Upper lobe of left lung (tissue), 6 donors: ENCODE measurements around the gene BCL7A. TPM values are rescaled to one million over a fixed set of nuclear protein-coding genes. Genes with fewer than 3 reads are reported as not detected.

Experiments
- ATAC-seq, 2 donors: fragments of 200-7000 bp; cut with Tn5 transposase; one replicate each; pipeline ENCODE4 v1.9.1; 2022; ENCODE audit warnings: mild to moderate bottlenecking in 2 of 2, moderate library complexity in 2 of 2; ENCODE audit not compliant: low FRiP score in 2 of 2
- DNase-seq, 2 donors: peaks; one replicate each; pipeline ENCODE4 v3.0.0-alpha.2; 2019 to 2020
- H3K27ac ChIP-seq, 4 donors: fragments of 200-600 bp; sonication (generic); one replicate each; pipeline ENCODE4 v1.5.1; 2016 to 2019
- H3K27me3 ChIP-seq, 4 donors: fragments of 200-600 bp; sonication (generic); one replicate each; pipeline ENCODE4 v1.5.1; 2017 to 2019
- H3K36me3 ChIP-seq, 4 donors: fragments of 200-600 bp; sonication (generic); one replicate each; pipeline ENCODE4 v1.5.1; 2016 to 2019
- H3K4me1 ChIP-seq, 4 donors: fragments of 200-600 bp; sonication (generic); one replicate each; pipeline ENCODE4 v1.5.1; 2018 to 2019
- H3K4me3 ChIP-seq, 4 donors: fragments of 200-600 bp; sonication (generic); one replicate each; pipeline ENCODE4 v1.5.1; 2017 to 2019; ENCODE audit warnings: mild to moderate bottlenecking in 2 of 4, moderate library complexity in 1 of 4
- H3K9me3 ChIP-seq, 4 donors: fragments of 200-600 bp; sonication (generic); one replicate each; pipeline ENCODE4 v1.5.1; 2018 to 2019
- CTCF ChIP-seq, 6 experiments: fragments of 450-650 bp in 4 of 6; fragments of 200-600 bp in 2 of 6; sonication (generic) in 2 of 6; IDR thresholded peaks; one replicate each; pipeline ENCODE4 v1.5.1; 2016 to 2019; ENCODE audit warnings: antibody characterized with exemption in 6 of 6
- EP300 ChIP-seq, 4 donors: sonication (generic); formaldehyde crosslinking; IDR thresholded peaks; one replicate each; pipeline ENCODE4 v1.5.1; 2017; ENCODE audit warnings: antibody characterized with exemption in 4 of 4, control low read depth in 2 of 4
- POLR2A ChIP-seq, 4 donors: fragments of 450-650 bp; IDR thresholded peaks; one replicate each; pipeline ENCODE4 v1.5.1; 2016 to 2017; ENCODE audit warnings: antibody characterized with exemption in 4 of 4, mild to moderate bottlenecking in 2 of 4
- POLR2AphosphoS5 ChIP-seq, 2 donors: sonication (generic); formaldehyde crosslinking; IDR thresholded peaks; one replicate each; pipeline ENCODE4 v1.5.1; 2017; ENCODE audit warnings: antibody characterized with exemption in 2 of 2
- WGBS, 2 donors: methylation state at CpG; one replicate each; pipeline ENCODE4 v1.1.5; 2017 to 2018; 5-methylcytosine and 5-hydroxymethylcytosine counted together
- total RNA-seq, 6 donors: library from RNA; depleted of rRNA in 4 of 6; stranded (reverse); fragments of >200 nt in 4 of 6; gene quantifications; one replicate each; pipeline versions ENCODE4 v1.1.0 to v1.2.1, GENCODE V29; 2016 to 2021
- donor health status: DM: no; HTN: no; CAD: no; lungs with moderate emphysema.
- donor health status: DM: no; HTN: yes; CAD: no; lungs with severe emphysema.

Gene BCL7A
- total RNA-seq, 6 donors from 2014 or later = 4.9 to 14.6 (median 12.7) TPM

GRCh38 chr12:122079033-122079531 is 57.4 kb downstream of the BCL7A start:
- Histone ChIP-seq H3K27ac (peak overlapping the region; percentile 80 to 90 (median 88)), H3K4me3 (peak overlapping the region; percentile 48 to 89 (median 74)), H3K36me3 (peaks cover 0 to 6% (median under 1%) of the 10 kb centered on the region in 4 donors), H3K4me1 (peaks cover 37 to 57% (median 45%) of the 10 kb centered on the region in 4 donors), H3K27me3 (no peaks in the 10 kb centered on the region), H3K9me3 (no peaks in the 10 kb centered on the region)
- DNase-seq (peak in 1 of 2 donors; percentile 51), ATAC-seq (no peak)
- 0% methylated on average over 8 to 19 of the region's 38 CpGs for WGBS, 2 donors
- TF ChIP-seq EP300 (IDR thresholded peaks at IDR 0.05) (no peak), POLR2A (IDR thresholded peaks at IDR 0.05) (no peak), CTCF (IDR thresholded peaks at IDR 0.05) (no peak), POLR2AphosphoS5 (IDR thresholded peaks at IDR 0.05) (no peak)

- Histone ChIP-seq H3K9me3 (no peaks in the 10 kb centered on the region), H3K36me3 (peaks cover 0 to 11% (median 3%) of the 10 kb centered on the region in 4 donors), H3K4me3 (peak overlapping the region; percentile 48 to 89 (median 74)), H3K27ac (peak overlapping the region; percentile 80 to 90 (median 88)), H3K27me3 (no peaks in the 10 kb centered on the region), H3K4me1 (peaks cover 37 to 62% (median 45%) of the 10 kb centered on the region in 4 donors)
- 0 to 1% methylated on average over 4 to 13 of the region's 13 CpGs for WGBS, 2 donors
- DNase-seq (peak in 1 of 2 donors; percentile 39), ATAC-seq (no peak)
- TF ChIP-seq POLR2A (IDR thresholded peaks at IDR 0.05) (no peak), POLR2AphosphoS5 (IDR thresholded peaks at IDR 0.05) (no peak), CTCF (IDR thresholded peaks at IDR 0.05) (no peak), EP300 (IDR thresholded peaks at IDR 0.05) (no peak)
These were observed 57.9 kb downstream of the BCL7A start for GRCh38 chr12:122079532-122080081.

- WGBS, 2 donors = 8 to 12% methylated on average over 18 of the region's 18 CpGs
- H3K4me3 ChIP-seq = peak overlapping the region; percentile 48 to 89 (median 74)
- ATAC-seq (peak; percentile 52 to 65), DNase-seq (peak in 1 of 2 donors; percentile 86)
- H3K4me1 ChIP-seq = peaks cover 37 to 67% (median 45%) of the 10 kb centered on the region in 4 donors
- H3K36me3 ChIP-seq = peaks cover 0 to 19% (median 7%) of the 10 kb centered on the region in 4 donors
- TF ChIP-seq CTCF (IDR thresholded peaks at IDR 0.05) = no peak
- TF ChIP-seq POLR2AphosphoS5 (IDR thresholded peaks at IDR 0.05) = peak; percentile 76 to 85
- peak in 1 of 4 donors; percentile 30 for TF ChIP-seq EP300 (IDR thresholded peaks at IDR 0.05)
- peak in 2 of 4 donors; percentile 47 to 78 for TF ChIP-seq POLR2A (IDR thresholded peaks at IDR 0.05)
- peak overlapping the region; percentile 80 to 90 (median 88) for H3K27ac ChIP-seq
- no peaks in the 10 kb centered on the region for H3K27me3 ChIP-seq
- no peaks in the 10 kb centered on the region for H3K9me3 ChIP-seq
These were observed 58.7 kb downstream of the BCL7A start for GRCh38 chr12:122080149-122081082.

GRCh38 chr12:122081083-122081696 is 59.5 kb downstream of the BCL7A start:
- Histone ChIP-seq H3K27me3 (no peaks in the 10 kb centered on the region), H3K9me3 (no peaks in the 10 kb centered on the region), H3K4me3 (peak overlapping the region in 3 of 4 donors; percentile 69 to 89 (median 78)), H3K27ac (peak overlapping the region; percentile 80 to 90 (median 88)), H3K36me3 (peaks cover 0 to 27% (median 10%) of the 10 kb centered on the region in 4 donors), H3K4me1 (peaks cover 37 to 72% (median 45%) of the 10 kb centered on the region in 4 donors)
- 49 to 60% methylated on average over 9 of the region's 9 CpGs for WGBS, 2 donors
- DNase-seq = no peak
- no peak for ATAC-seq
- TF ChIP-seq POLR2AphosphoS5 (IDR thresholded peaks at IDR 0.05) (no peak), CTCF (IDR thresholded peaks at IDR 0.05) (no peak), EP300 (IDR thresholded peaks at IDR 0.05) (no peak), POLR2A (IDR thresholded peaks at IDR 0.05) (no peak)
